Glutamatergic neuron (in vitro differentiated cells): ENCODE data around the gene SMO. TPM values are rescaled to one million over a fixed set of nuclear protein-coding genes. Genes with fewer than 3 reads are reported as not detected.

Experiments
- DNase-seq: peaks from one replicate; pipeline ENCODE4 v3.0.0; 2022
- H3K27ac Mint-ChIP-seq: one replicate; pipeline ENCODE4 v1.8.0; 2020; ENCODE audit warnings: mild to moderate bottlenecking, mixed read lengths, inconsistent platforms; ENCODE audit not compliant: unreplicated experiment
- H3K27me3 Mint-ChIP-seq: one replicate; pipeline ENCODE4 v1.8.0; 2020; ENCODE audit warnings: mild to moderate bottlenecking, moderate library complexity, mixed read lengths, inconsistent platforms; ENCODE audit not compliant: unreplicated experiment
- H3K36me3 Mint-ChIP-seq: one replicate; pipeline ENCODE4 v1.8.0; 2020; ENCODE audit warnings: mild to moderate bottlenecking, mixed read lengths, inconsistent platforms; ENCODE audit not compliant: unreplicated experiment
- H3K4me1 Mint-ChIP-seq: one replicate; pipeline ENCODE4 v1.8.0; 2020; ENCODE audit warnings: mild to moderate bottlenecking, low read depth, mixed read lengths, inconsistent platforms; ENCODE audit not compliant: unreplicated experiment
- H3K4me3 Mint-ChIP-seq: one replicate; pipeline ENCODE4 v1.8.0; 2020; ENCODE audit warnings: mild to moderate bottlenecking, mixed read lengths, inconsistent platforms; ENCODE audit not compliant: unreplicated experiment
- H3K9me3 Mint-ChIP-seq: one replicate; pipeline ENCODE4 v1.8.0; 2020; ENCODE audit warnings: mild to moderate bottlenecking, moderate library complexity, mixed read lengths, inconsistent platforms; ENCODE audit not compliant: unreplicated experiment
- total RNA-seq: library from RNA; stranded (reverse); fragmentation: NEBNext Ultra II Directional; extraction: Animal tissue kit (Norgen Biotek cat#: 25700); gene quantifications from one replicate; pipeline ENCODE4 v1.2.1, GENCODE V29; 2021; ENCODE audit not compliant: unreplicated experiment
- TF ChIP-seq, protein P1 (sequence below): fragments of 200-600 bp; sonication (generic); IDR thresholded peaks from one replicate; pipeline ENCODE4 v1.5.0; 2021; ENCODE audit not compliant: partially characterized antibody, unreplicated experiment

The SMO gene
- total RNA-seq, 1 donor from 2014 or later, result 5.9 TPM

- Mint-ChIP-seq H3K36me3 (no peaks in the 10 kb centered on the region), H3K27ac (no peak overlapping the region), H3K4me1 (no peaks in the 10 kb centered on the region), H3K9me3 (no peaks in the 10 kb centered on the region), H3K27me3 (peaks cover 3% of the 10 kb centered on the region), H3K4me3 (no peak overlapping the region)
- no peak for DNase-seq
- TF ChIP-seq, protein P1, sequence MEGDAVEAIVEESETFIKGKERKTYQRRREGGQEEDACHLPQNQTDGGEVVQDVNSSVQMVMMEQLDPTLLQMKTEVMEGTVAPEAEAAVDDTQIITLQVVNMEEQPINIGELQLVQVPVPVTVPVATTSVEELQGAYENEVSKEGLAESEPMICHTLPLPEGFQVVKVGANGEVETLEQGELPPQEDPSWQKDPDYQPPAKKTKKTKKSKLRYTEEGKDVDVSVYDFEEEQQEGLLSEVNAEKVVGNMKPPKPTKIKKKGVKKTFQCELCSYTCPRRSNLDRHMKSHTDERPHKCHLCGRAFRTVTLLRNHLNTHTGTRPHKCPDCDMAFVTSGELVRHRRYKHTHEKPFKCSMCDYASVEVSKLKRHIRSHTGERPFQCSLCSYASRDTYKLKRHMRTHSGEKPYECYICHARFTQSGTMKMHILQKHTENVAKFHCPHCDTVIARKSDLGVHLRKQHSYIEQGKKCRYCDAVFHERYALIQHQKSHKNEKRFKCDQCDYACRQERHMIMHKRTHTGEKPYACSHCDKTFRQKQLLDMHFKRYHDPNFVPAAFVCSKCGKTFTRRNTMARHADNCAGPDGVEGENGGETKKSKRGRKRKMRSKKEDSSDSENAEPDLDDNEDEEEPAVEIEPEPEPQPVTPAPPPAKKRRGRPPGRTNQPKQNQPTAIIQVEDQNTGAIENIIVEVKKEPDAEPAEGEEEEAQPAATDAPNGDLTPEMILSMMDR, result no peak
Measured at GRCh38 chr7:129203050-129203741, 14.8 kb downstream of the SMO start.

DNA sequence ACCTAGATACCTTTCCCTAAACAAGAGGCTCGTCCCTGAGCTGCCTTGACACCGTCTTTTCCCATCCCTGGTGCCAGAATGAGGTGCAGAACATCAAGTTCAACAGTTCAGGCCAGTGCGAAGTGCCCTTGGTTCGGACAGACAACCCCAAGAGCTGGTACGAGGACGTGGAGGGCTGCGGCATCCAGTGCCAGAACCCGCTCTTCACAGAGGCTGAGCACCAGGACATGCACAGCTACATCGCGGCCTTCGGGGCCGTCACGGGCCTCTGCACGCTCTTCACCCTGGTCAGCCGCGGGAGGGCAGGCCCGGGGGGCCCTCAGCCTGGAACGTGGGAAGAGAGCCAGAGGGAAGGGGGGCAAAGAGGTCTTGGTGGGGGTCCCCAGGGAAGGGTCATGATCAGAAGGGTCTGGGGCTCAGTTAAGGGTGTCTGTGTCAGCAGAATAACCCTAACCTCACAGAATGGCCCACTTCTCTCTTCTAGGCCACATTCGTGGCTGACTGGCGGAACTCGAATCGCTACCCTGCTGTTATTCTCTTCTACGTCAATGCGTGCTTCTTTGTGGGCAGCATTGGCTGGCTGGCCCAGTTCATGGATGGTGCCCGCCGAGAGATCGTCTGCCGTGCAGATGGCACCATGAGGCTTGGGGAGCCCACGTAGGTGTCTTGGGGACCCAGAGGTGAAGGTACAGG is 16.8 kb downstream of the SMO start:
- DNase-seq, result no peak
- Mint-ChIP-seq H3K4me3 (no peak overlapping the region), H3K27me3 (peaks cover 5% of the 10 kb centered on the region), H3K36me3 (no peaks in the 10 kb centered on the region), H3K4me1 (no peaks in the 10 kb centered on the region), H3K9me3 (peaks cover 2% of the 10 kb centered on the region), H3K27ac (no peak overlapping the region)
- TF ChIP-seq, protein P1, result no peak

GRCh38 chr7:129205987-129206785 is 17.8 kb downstream of the SMO start:
- no peaks in the 10 kb centered on the region for H3K4me1 Mint-ChIP-seq
- no peaks in the 10 kb centered on the region for H3K36me3 Mint-ChIP-seq
- TF ChIP-seq, protein P1, result no peak
- DNase-seq, result no peak
- H3K27me3 Mint-ChIP-seq, result peaks cover 5% of the 10 kb centered on the region
- no peak overlapping the region for H3K27ac Mint-ChIP-seq
- H3K9me3 Mint-ChIP-seq, result peaks cover 2% of the 10 kb centered on the region
- no peak overlapping the region for H3K4me3 Mint-ChIP-seq

DNA sequence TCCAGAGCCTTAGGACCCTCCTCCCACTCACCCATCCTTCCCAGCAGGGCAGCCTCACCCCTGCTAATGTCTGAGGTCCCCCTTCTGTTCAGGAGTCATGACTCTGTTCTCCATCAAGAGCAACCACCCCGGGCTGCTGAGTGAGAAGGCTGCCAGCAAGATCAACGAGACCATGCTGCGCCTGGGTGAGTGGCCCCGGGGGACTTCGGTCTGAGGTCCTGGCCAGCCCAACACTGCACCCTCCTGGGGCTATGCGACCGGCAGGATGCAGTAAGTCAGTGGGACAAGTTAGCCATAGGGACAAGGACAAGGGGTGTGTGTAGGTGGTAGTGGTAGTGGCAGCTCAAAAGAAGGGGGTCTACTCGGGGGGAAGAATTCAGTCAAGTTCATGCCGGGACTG is 20.2 kb downstream of the SMO start:
- Mint-ChIP-seq H3K9me3 (peaks cover 2% of the 10 kb centered on the region), H3K27me3 (peaks cover 5% of the 10 kb centered on the region), H3K27ac (no peak overlapping the region), H3K4me1 (no peaks in the 10 kb centered on the region), H3K36me3 (peaks cover under 1% of the 10 kb centered on the region), H3K4me3 (no peak overlapping the region)
- DNase-seq, result no peak
- TF ChIP-seq, protein P1, result no peak
